ENCODE data around the gene ANKRD40.

Gene ANKRD40

DNA sequence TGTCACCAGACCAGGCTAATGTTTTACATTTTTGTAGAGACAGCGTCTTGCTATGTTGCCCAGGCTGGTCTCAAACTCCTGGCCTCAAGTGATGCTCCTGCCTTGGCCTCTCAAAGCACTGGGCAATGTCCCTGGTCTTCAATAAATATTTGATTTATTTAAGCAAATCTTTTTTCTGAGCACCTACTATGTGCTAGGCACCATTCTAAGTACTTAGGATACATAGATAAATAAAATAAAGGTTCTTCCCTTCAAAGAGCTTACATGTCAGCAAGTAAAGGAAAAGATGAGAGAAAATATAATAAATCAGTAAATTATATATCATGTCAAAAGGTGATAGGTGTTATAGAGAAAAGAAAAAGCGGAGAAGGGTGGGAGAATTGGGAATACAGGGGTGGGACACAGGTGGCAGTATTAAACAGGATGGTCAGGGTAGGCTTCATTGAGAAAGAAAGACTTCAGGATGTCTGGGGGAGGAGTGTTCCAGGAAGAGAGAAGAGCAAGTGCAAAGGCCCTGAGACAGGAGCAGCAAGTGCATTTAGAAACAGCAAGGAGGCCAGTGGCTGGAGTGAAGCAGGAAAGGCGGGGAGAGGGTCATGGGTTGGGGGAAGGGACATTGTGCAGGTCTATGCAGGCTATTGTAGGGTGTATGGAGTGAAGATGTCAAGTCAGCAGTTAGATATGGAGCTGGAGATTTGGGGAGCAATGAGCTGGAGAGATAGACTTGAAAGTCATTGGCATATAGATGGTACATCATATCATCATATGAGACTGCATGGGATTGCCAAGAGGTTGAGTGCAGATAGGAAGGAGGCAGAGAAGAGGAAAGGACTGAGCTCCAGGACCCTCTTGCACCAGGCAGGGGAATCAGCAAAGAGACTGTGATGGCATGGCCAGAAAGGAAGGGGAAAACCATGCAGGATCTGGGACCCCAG is 61.7 kb downstream of the ANKRD40 start:
- no peak for DNase-seq
